B cell (primary cell): ENCODE results near the gene BPIFB3. TPM values are rescaled to one million over a fixed set of nuclear protein-coding genes. Genes with fewer than 3 reads are reported as not detected.

Source experiments
- ATAC-seq: fragments of 200-7000 bp; cut with Tn5 transposase; one replicate; pipeline ENCODE4 v1.10.0; 2021; ENCODE audit warnings: low read depth, mild to moderate bottlenecking, moderate number of reproducible peaks, moderate library complexity
- CTCF ChIA-PET: fragments of 350-600 bp; sonication (Branson Sonifier 250); formaldehyde crosslinking; loops from one replicate; lab custom pipeline; 2021; ENCODE audit warnings: antibody characterized with exemption, inconsistent platforms; lab: Charles Lee
- POLR2A ChIA-PET: fragments of 350-600 bp; sonication (Branson Sonifier 250); formaldehyde crosslinking; loops from one replicate; lab custom pipeline; 2021; ENCODE audit warnings: antibody characterized with exemption; lab: Charles Lee
- DNase-seq: peaks from one replicate; pipeline ENCODE4 v3.0.0; 2013
- H2AFZ ChIP-seq: 2 replicates; pipeline ENCODE4 v1.6.1; 2012; ENCODE audit warnings: mild to moderate bottlenecking, low read depth, low read length; ENCODE audit not compliant: insufficient read depth, poor library complexity, severe bottlenecking
- H3K27ac ChIP-seq, 2 donors: 1 replicate in 1 of 2; 2 replicates in 1 of 2; pipeline ENCODE4 v1.5.1; 2012 to 2013; ENCODE audit warnings: low read length in 2 of 2, mild to moderate bottlenecking in 2 of 2, moderate library complexity in 1 of 2
- H3K27me3 ChIP-seq, 4 experiments: fragments of 200-600 bp in 1 of 4; sonication (generic) in 1 of 4; replicated peaks in 1 of 4; 1 replicate in 2 of 4; 2 replicates in 2 of 4; pipeline versions ENCODE4 v1.6.1 to v1.7.0; 2013 to 2016; ENCODE audit warnings: low read length in 3 of 4, mild to moderate bottlenecking in 2 of 4, mixed read lengths in 1 of 4, moderate library complexity in 1 of 4; ENCODE audit not compliant: insufficient read depth in 4 of 4, control insufficient read depth in 3 of 4; ENCODE audit errors: control extremely low read depth in 1 of 4
- H3K36me3 ChIP-seq, 2 experiments: replicated peaks in 1 of 2; 1 replicate in 1 of 2; 2 replicates in 1 of 2; pipeline versions ENCODE4 v1.6.1 to v1.7.1; 2013; ENCODE audit warnings: low read length in 1 of 2; ENCODE audit not compliant: insufficient read depth in 2 of 2, control insufficient read depth in 1 of 2; ENCODE audit errors: control extremely low read depth in 1 of 2, extremely low read depth in 1 of 2
- H3K4me1 ChIP-seq, 2 donors: fragments of 200-600 bp in 1 of 2; sonication (generic) in 1 of 2; 1 replicate in 1 of 2; 2 replicates in 1 of 2; pipeline versions ENCODE4 v1.5.1 to v1.6.1; 2013 to 2017; ENCODE audit warnings: low read length in 2 of 2; ENCODE audit not compliant: control insufficient read depth in 2 of 2, insufficient read depth in 2 of 2
- H3K4me2 ChIP-seq: replicated peaks from 2 replicates; pipeline ENCODE3; 2012; ENCODE audit warnings: mild to moderate bottlenecking, low read depth, low read length; ENCODE audit not compliant: poor library complexity, severe bottlenecking
- H3K4me3 ChIP-seq, 5 experiments: fragments of 200-600 bp in 1 of 5; sonication (generic) in 1 of 5; 1 replicate in 3 of 5; 2 replicates in 2 of 5; pipeline versions ENCODE4 v1.5.1 to v1.7.0; 2011 to 2016; ENCODE audit warnings: low read length in 4 of 5, mild to moderate bottlenecking in 4 of 5, low read depth in 2 of 5, control low read depth in 1 of 5, moderate library complexity in 1 of 5; ENCODE audit not compliant: insufficient read depth in 1 of 5; ENCODE audit errors: control extremely low read depth in 1 of 5, extremely low read depth in 1 of 5
- H3K79me2 ChIP-seq: fragments of 200-600 bp; sonication (generic); one replicate; pipeline ENCODE4 v1.6.0; 2016; ENCODE audit warnings: low read length; ENCODE audit not compliant: control insufficient read depth, insufficient read depth
- H3K9ac ChIP-seq: fragments of 200-600 bp; sonication (generic); 2 replicates; pipeline ENCODE4 v1.6.1; 2017; ENCODE audit warnings: mild to moderate bottlenecking, low read length, moderate library complexity
- H3K9me3 ChIP-seq, 3 donors: one replicate each; pipeline versions ENCODE4 v1.6.1 to v1.7.1; 2013; ENCODE audit warnings: low read length in 2 of 3; ENCODE audit not compliant: control insufficient read depth in 2 of 3, insufficient read depth in 1 of 3; ENCODE audit errors: control extremely low read depth in 1 of 3
- H4K20me1 ChIP-seq: 2 replicates; pipeline ENCODE4 v1.6.0; 2012; ENCODE audit warnings: mild to moderate bottlenecking, low read length; ENCODE audit not compliant: insufficient read depth, control insufficient read depth, poor library complexity, severe bottlenecking
- H3K27ac Mint-ChIP-seq: one replicate; pipeline ENCODE4 v1.8.0; 2021; ENCODE audit warnings: mixed read lengths
- H3K27me3 Mint-ChIP-seq: one replicate; pipeline ENCODE4 v1.8.0; 2021; ENCODE audit warnings: mixed read lengths
- H3K4me1 Mint-ChIP-seq: one replicate; pipeline ENCODE4 v1.8.0; 2021; ENCODE audit warnings: mixed read lengths
- H3K4me3 Mint-ChIP-seq: one replicate; pipeline ENCODE4 v1.8.0; 2021; ENCODE audit warnings: mixed read lengths
- H3K9me3 Mint-ChIP-seq: one replicate; pipeline ENCODE4 v1.8.0; 2022; ENCODE audit warnings: mixed read lengths; ENCODE audit not compliant: insufficient read depth
- EZH2 ChIP-seq: IDR thresholded peaks from 2 replicates; pipeline ENCODE4 v1.6.1; 2012; ENCODE audit warnings: borderline replicate concordance, low read depth, mild to moderate bottlenecking, moderate library complexity, low read length; ENCODE audit not compliant: insufficient read depth, poor library complexity, severe bottlenecking
- WGBS: methylation state at CpG from one replicate; pipeline ENCODE4 v1.1.5; 2013; ENCODE audit warnings: missing lambda C conversion rate; ENCODE audit not compliant: insufficient coverage; 5-methylcytosine and 5-hydroxymethylcytosine counted together
- intact Hi-C: fragments of 100-400 bp; cut with micrococcal nuclease; formaldehyde crosslinking; loops from one replicate; pipeline ENCODE4 v1.10.0; 2022
- polyA plus RNA-seq: library from polyadenylated mRNA; depleted of rRNA; stranded (reverse); fragments of >200 nt; gene quantifications from 2 replicates; pipeline ENCODE4 v1.2.3, GENCODE V29; 2012
- total RNA-seq, 2 donors: library from RNA; stranded (reverse); fragments of 120-200 nt in 1 of 2; gene quantifications; 1 replicate in 1 of 2; 2 replicates in 1 of 2; pipeline versions ENCODE4 v1.2.3 to v1.2.4, GENCODE V29; 2013 to 2022
- TF ChIP-seq, protein P1 (sequence below): fragments of 200-600 bp; IDR thresholded peaks from one replicate; pipeline ENCODE4 v1.8.0; 2022; ENCODE audit warnings: antibody characterized with exemption, mild to moderate bottlenecking

The BPIFB3 gene
- total and polyA plus RNA-seq, 2 donors (not counting 1 experiment from before 2014, with no cell fraction given): not detected

DNA sequence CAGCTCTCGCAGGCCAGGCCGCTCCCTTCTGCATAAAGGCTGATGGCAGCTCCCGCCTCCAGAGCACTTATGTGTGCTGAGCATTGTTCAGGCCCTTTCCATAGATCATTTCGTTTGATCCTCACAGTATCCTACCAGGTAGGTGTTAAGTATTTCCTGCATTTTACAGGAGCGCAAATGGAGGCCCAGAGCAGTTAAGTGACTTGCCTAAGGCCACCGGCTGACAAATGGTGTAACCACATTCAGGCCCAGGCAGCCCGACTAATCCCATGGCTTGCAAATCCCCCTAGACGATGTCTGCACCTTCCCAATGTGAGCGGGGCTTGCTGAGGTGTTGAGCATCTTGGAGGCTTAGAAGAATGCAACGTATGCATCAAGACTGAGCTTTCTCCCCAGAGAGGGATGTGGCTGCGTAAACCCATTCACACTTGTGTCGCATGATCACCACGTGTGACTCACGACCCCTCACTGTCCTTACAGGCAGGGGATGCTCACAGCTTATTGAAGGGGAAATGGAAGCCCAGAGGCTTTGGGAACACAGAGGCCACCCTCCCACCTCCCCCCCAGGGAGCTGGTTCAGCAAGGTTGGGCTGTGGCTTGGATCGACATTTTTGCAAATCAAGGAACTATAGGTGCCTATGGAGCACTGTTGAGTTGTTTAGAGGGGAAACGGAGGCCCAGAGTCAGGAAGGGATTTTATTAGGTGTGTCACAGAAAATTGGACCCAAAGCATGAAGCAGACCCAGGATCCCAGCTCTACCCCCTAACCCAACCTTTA lies 39.2 kb upstream of the BPIFB3 start:
- no peak for ATAC-seq
- Histone ChIP-seq H2AFZ (no peak overlapping the region), H3K9me3 (no peaks in the 10 kb centered on the region), H3K4me1 (no peaks in the 10 kb centered on the region), H3K9ac (no peak overlapping the region), H3K27me3 (no peaks in the 10 kb centered on the region), H4K20me1 (no peaks in the 10 kb centered on the region), H3K4me2 (no peak overlapping the region), H3K27ac (no peak overlapping the region), H3K36me3 (no peaks in the 10 kb centered on the region), H3K4me3 (no peak overlapping the region), H3K79me2 (no peaks in the 10 kb centered on the region)
- DNase-seq: no peak
- POLR2A ChIA-PET: no interaction called here
- CTCF ChIA-PET: no interaction called here
- no peak overlapping the region for H3K4me3 Mint-ChIP-seq
- no peak overlapping the region for H3K27ac Mint-ChIP-seq
- peaks cover 9% of the 10 kb centered on the region for H3K27me3 Mint-ChIP-seq
- no peak for TF ChIP-seq EZH2
- TF ChIP-seq, protein P1, sequence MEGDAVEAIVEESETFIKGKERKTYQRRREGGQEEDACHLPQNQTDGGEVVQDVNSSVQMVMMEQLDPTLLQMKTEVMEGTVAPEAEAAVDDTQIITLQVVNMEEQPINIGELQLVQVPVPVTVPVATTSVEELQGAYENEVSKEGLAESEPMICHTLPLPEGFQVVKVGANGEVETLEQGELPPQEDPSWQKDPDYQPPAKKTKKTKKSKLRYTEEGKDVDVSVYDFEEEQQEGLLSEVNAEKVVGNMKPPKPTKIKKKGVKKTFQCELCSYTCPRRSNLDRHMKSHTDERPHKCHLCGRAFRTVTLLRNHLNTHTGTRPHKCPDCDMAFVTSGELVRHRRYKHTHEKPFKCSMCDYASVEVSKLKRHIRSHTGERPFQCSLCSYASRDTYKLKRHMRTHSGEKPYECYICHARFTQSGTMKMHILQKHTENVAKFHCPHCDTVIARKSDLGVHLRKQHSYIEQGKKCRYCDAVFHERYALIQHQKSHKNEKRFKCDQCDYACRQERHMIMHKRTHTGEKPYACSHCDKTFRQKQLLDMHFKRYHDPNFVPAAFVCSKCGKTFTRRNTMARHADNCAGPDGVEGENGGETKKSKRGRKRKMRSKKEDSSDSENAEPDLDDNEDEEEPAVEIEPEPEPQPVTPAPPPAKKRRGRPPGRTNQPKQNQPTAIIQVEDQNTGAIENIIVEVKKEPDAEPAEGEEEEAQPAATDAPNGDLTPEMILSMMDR: no peak
- no peaks in the 10 kb centered on the region for H3K9me3 Mint-ChIP-seq
- 84% methylated on average over 12 of the region's 16 CpGs for WGBS
- intact Hi-C loops: no loop called here
- H3K4me1 Mint-ChIP-seq: no peaks in the 10 kb centered on the region

DNA sequence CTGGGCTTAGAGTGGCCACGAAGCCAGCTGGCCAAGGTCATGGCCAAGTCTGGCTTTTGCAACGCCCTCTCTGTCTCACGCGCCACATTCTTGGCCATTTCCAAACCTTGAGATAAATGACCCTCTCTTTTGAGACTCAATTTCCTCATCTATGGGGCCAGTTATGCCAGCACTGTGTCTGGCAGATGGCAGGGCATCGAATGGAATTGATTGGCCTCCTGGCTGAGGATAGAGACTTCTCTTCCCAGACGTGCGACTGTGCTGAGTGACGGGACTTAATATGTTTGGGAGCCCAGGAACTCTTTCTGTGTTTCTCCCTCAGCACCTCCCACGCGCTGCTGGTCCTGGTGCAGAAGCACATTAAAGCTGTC lies 38.6 kb upstream of the BPIFB3 start:
- Histone ChIP-seq H3K36me3 (no peaks in the 10 kb centered on the region), H3K9me3 (peaks cover 0 to 4% (median 0%) of the 10 kb centered on the region in 3 donors), H3K27ac (no peak overlapping the region), H3K4me1 (no peaks in the 10 kb centered on the region), H3K4me3 (no peak overlapping the region), H3K4me2 (no peak overlapping the region), H3K27me3 (no peaks in the 10 kb centered on the region), H3K79me2 (no peaks in the 10 kb centered on the region), H3K9ac (no peak overlapping the region), H2AFZ (no peak overlapping the region), H4K20me1 (no peaks in the 10 kb centered on the region)
- Mint-ChIP-seq H3K27ac (no peak overlapping the region), H3K4me3 (no peak overlapping the region), H3K4me1 (no peaks in the 10 kb centered on the region), H3K27me3 (peaks cover 9% of the 10 kb centered on the region), H3K9me3 (no peaks in the 10 kb centered on the region)
- WGBS: 93% methylated on average over 10 of the region's 10 CpGs
- ATAC-seq (no peak), DNase-seq (no peak)
- intact Hi-C loops: no loop called here
- TF ChIP-seq EZH2: no peak
- TF ChIP-seq, protein P1: no peak
- CTCF ChIA-PET: no interaction called here
- POLR2A ChIA-PET: no interaction called here
